Measurements from ENCODE around the gene GUCA2B. TPM values are rescaled to one million over a fixed set of nuclear protein-coding genes. Genes with fewer than 3 reads are reported as not detected.

GUCA2B gene
- total and polyA plus RNA-seq, 2 of the 4 experiments (the other 2 are of a cell fraction), result not detected

- no peak for TF ChIP-seq ELK1 (IDR thresholded peaks at IDR 0.05; ENCODE audit: borderline replicate concordance, low read depth, low read length)
- TF ChIP-seq SMC3 (IDR thresholded peaks at IDR 0.05; ENCODE audit: low read depth, low read length), result no peak
- TF ChIP-seq MAFK (IDR thresholded peaks at IDR 0.05; ENCODE audit: low read depth, low read length), result no peak
- no peak for TF ChIP-seq FOS (IDR thresholded peaks at IDR 0.05; ENCODE audit: low read depth, low read length)
These were observed 32.9 kb downstream of the GUCA2B start (continued) for GRCh38 chr1:42186152-42186551.

Measured in IMR-90 (cell line).